Measurements from ENCODE around the gene CXCR3. TPM values are rescaled to one million over a fixed set of nuclear protein-coding genes. Genes with fewer than 3 reads are reported as not detected.

The CXCR3 gene
- polyA plus RNA-seq, 1 donor (not counting 4 experiments of a cell fraction or from before 2014, with no cell fraction given) = not detected

GRCh38 chrX:71625471-71625870 lies 7.2 kb upstream of the CXCR3 start:
- Histone ChIP-seq H3K9ac (ENCODE audit: control insufficient read depth, extremely low read depth, insufficient read depth, low read length) (no peak overlapping the region), H3K4me2 (ENCODE audit: control insufficient read depth, extremely low read depth, insufficient read depth, low read depth, low read length) (no peak overlapping the region), H3K79me2 (ENCODE audit: control insufficient read depth, insufficient read depth, low read length) (no peaks in the 10 kb centered on the region), H3K9me1 (ENCODE audit: control insufficient read depth, extremely low read depth, insufficient read depth, low read length) (no peaks in the 10 kb centered on the region), H3K27ac (ENCODE audit: control insufficient read depth, insufficient read depth, low read length) (no peak overlapping the region), H3K27me3 (ENCODE audit: control insufficient read depth, extremely low read depth, insufficient read depth, low read length) (no peaks in the 10 kb centered on the region), H3K9me3 (ENCODE audit: control insufficient read depth, low read depth, low read length) (no peaks in the 10 kb centered on the region), H3K36me3 (ENCODE audit: control insufficient read depth in 2 of 2, extremely low read depth in 1 of 2, insufficient read depth in 2 of 2, low read length in 2 of 2) (no peaks in the 10 kb centered on the region), H2AFZ (ENCODE audit: control insufficient read depth, low read length) (no peak overlapping the region), H3K4me3 (ENCODE audit: control insufficient read depth in 2 of 3, extremely low read depth in 1 of 3, insufficient read depth in 2 of 3, low read depth in 1 of 3, low read length in 3 of 3) (no peak overlapping the region), H4K20me1 (ENCODE audit: control insufficient read depth, extremely low read depth, insufficient read depth, low read length) (no peaks in the 10 kb centered on the region), H3K4me1 (ENCODE audit: control insufficient read depth, extremely low read depth, insufficient read depth, low read length) (peaks cover 12% of the 10 kb centered on the region)
- TF ChIP-seq CTCF (optimal IDR thresholded peaks at IDR 0.05 in 1 of 3, IDR thresholded peaks at IDR 0.05 in 1 of 3, conservative IDR thresholded peaks at IDR 0.05 in 1 of 3; ENCODE audit: extremely low read depth in 1 of 3, insufficient read depth in 2 of 3, low read length in 3 of 3) = no peak
- FAIRE-seq (no peak), DNase-seq (ENCODE audit: low read depth, low spot score) (no peak)
- dilution Hi-C loops (cut with MboI; ENCODE audit: extremely low pct_ligation_motif_present, low sequenced_read_pairs) = no loop called here

GRCh38 chrX:71623714-71624113 lies 5.4 kb upstream of the CXCR3 start:
- no peaks in the 10 kb centered on the region for H3K9me1 ChIP-seq (ENCODE audit: control insufficient read depth, extremely low read depth, insufficient read depth, low read length)
- H3K4me3 ChIP-seq (ENCODE audit: control insufficient read depth in 2 of 3, extremely low read depth in 1 of 3, insufficient read depth in 2 of 3, low read depth in 1 of 3, low read length in 3 of 3) = no peak overlapping the region
- H3K9me3 ChIP-seq (ENCODE audit: control insufficient read depth, low read depth, low read length) = no peaks in the 10 kb centered on the region
- H3K79me2 ChIP-seq (ENCODE audit: control insufficient read depth, insufficient read depth, low read length) = no peaks in the 10 kb centered on the region
- no peak overlapping the region for H2AFZ ChIP-seq (ENCODE audit: control insufficient read depth, low read length)
- peaks cover 12% of the 10 kb centered on the region for H3K4me1 ChIP-seq (ENCODE audit: control insufficient read depth, extremely low read depth, insufficient read depth, low read length)
- no peak for DNase-seq (ENCODE audit: low read depth, low spot score)
- no peak overlapping the region for H3K9ac ChIP-seq (ENCODE audit: control insufficient read depth, extremely low read depth, insufficient read depth, low read length)
- dilution Hi-C loops (cut with MboI; ENCODE audit: extremely low pct_ligation_motif_present, low sequenced_read_pairs) = no loop called here
- H3K27me3 ChIP-seq (ENCODE audit: control insufficient read depth, extremely low read depth, insufficient read depth, low read length) = no peaks in the 10 kb centered on the region
- no peak for TF ChIP-seq EZH2 (IDR thresholded peaks at IDR 0.05; ENCODE audit: low read length)
- TF ChIP-seq CTCF (optimal IDR thresholded peaks at IDR 0.05 in 1 of 3, IDR thresholded peaks at IDR 0.05 in 1 of 3, conservative IDR thresholded peaks at IDR 0.05 in 1 of 3; ENCODE audit: extremely low read depth in 1 of 3, insufficient read depth in 2 of 3, low read length in 3 of 3) = no peak
- H3K4me2 ChIP-seq (ENCODE audit: control insufficient read depth, extremely low read depth, insufficient read depth, low read depth, low read length) = no peak overlapping the region
- H4K20me1 ChIP-seq (ENCODE audit: control insufficient read depth, extremely low read depth, insufficient read depth, low read length) = no peaks in the 10 kb centered on the region
- no peak overlapping the region for H3K27ac ChIP-seq (ENCODE audit: control insufficient read depth, insufficient read depth, low read length)
- H3K36me3 ChIP-seq (ENCODE audit: control insufficient read depth in 2 of 2, extremely low read depth in 1 of 2, insufficient read depth in 2 of 2, low read length in 2 of 2) = no peaks in the 10 kb centered on the region
- no peak for FAIRE-seq

Data from keratinocyte (primary cell).